HCT116 (cell line): ENCODE data around the gene PRKG1. TPM values are rescaled to one million over a fixed set of nuclear protein-coding genes. Genes with fewer than 3 reads are reported as not detected.

Experiments
- ATAC-seq: fragments of 200-7000 bp; cut with Tn5 transposase; 2 replicates; pipeline ENCODE4 v1.9.1; 2020; ENCODE audit warnings: mild to moderate bottlenecking, moderate library complexity
- BruUV-seq: library from RNA; stranded (reverse); fragments of 400-500 nt; replicated peaks from 2 replicates; lab custom pipeline; 2021; lab: Mats Ljungman, UMichigan
- CTCF ChIA-PET: fragments of 300-600 bp; sonication (Branson Sonifier 250); formaldehyde crosslinking; loops from one replicate; lab custom pipeline; 2021; ENCODE audit warnings: antibody characterized with exemption; lab: Charles Lee
- POLR2A ChIA-PET: fragments of 300-600, 350-600 bp; sonication (Branson Sonifier 250); formaldehyde crosslinking; loops from one replicate; lab custom pipeline; 2021; ENCODE audit warnings: antibody characterized with exemption; lab: Charles Lee
- RAD21 ChIA-PET, 2 experiments: fragments of 300-600 bp; sonication (Branson Sonifier 250); formaldehyde crosslinking; loops; one replicate each; lab custom pipeline; 2023; ENCODE audit warnings: low total read pairs in 2 of 2; ENCODE audit not compliant: uncharacterized antibody in 2 of 2, unreplicated experiment in 2 of 2, low non-redundant PET in 1 of 2; lab: Charles Lee
- DNase-seq: peaks from one replicate; pipeline ENCODE4 v3.0.0-alpha.2; 2010; ENCODE audit warnings: low read depth, low spot score
- H2AFZ ChIP-seq: fragments of 200-600 bp; shearing (Covaris generic), sonication (generic); 2 replicates; pipeline ENCODE4 v1.6.1; 2017; ENCODE audit warnings: low read depth, mixed run types, mixed read lengths, antibody characterized with exemption, low read length; ENCODE audit not compliant: poor library complexity, severe bottlenecking
- H3K27ac ChIP-seq: 2 replicates; pipeline ENCODE4 v1.5.1; 2012; ENCODE audit warnings: low read depth, low read length
- H3K27me3 ChIP-seq: fragments of 200-600 bp; sonication (generic); 2 replicates; pipeline ENCODE4 v1.6.1; 2016; ENCODE audit warnings: mixed run types, low read length, mixed read lengths; ENCODE audit not compliant: insufficient read depth
- H3K36me3 ChIP-seq, 2 experiments: fragments of 200-500 bp in 1 of 2; fragments of 200-600 bp in 1 of 2; sonication (Bioruptor generic) in 1 of 2; sonication (generic) in 1 of 2; 2 replicates each; pipeline versions ENCODE4 v1.5.1 to v1.6.1; 2014 to 2016; ENCODE audit warnings: low read length in 2 of 2, inconsistent platforms in 1 of 2, mixed read lengths in 1 of 2, mixed run types in 1 of 2; ENCODE audit not compliant: insufficient read depth in 2 of 2, control insufficient read depth in 1 of 2
- H3K4me1 ChIP-seq, 2 experiments: fragments of 200-600 bp in 1 of 2; sonication (generic) in 1 of 2; 2 replicates each; pipeline versions ENCODE4 v1.5.1 to v1.6.1; 2012 to 2017; ENCODE audit warnings: low read length in 2 of 2, inconsistent platforms in 1 of 2, mild to moderate bottlenecking in 1 of 2, mixed read lengths in 1 of 2, mixed run types in 1 of 2, moderate library complexity in 1 of 2; ENCODE audit not compliant: insufficient read depth in 2 of 2, control insufficient read depth in 1 of 2
- H3K4me2 ChIP-seq: fragments of 200-600 bp; sonication (generic); 2 replicates; pipeline ENCODE4 v1.6.1; 2017; ENCODE audit warnings: mixed run types, low read length, mixed read lengths
- H3K4me3 ChIP-seq, 2 experiments: fragments of 200-600 bp in 1 of 2; sonication (generic) in 1 of 2; replicated peaks in 1 of 2; 2 replicates each; pipeline ENCODE4 v1.5.1; 2011 to 2016; ENCODE audit warnings: low read length in 2 of 2, control low read depth in 1 of 2, low read depth in 1 of 2, mild to moderate bottlenecking in 1 of 2, mixed read lengths in 1 of 2, mixed run types in 1 of 2
- H3K79me2 ChIP-seq: fragments of 200-600 bp; sonication (generic); 2 replicates; pipeline ENCODE4 v1.6.1; 2017; ENCODE audit warnings: mild to moderate bottlenecking, mixed run types, low read length, moderate library complexity, mixed read lengths; ENCODE audit not compliant: insufficient read depth
- H3K9ac ChIP-seq: fragments of 200-600 bp; sonication (generic); 2 replicates; pipeline ENCODE4 v1.6.1; 2016; ENCODE audit warnings: low read length, mixed read lengths
- H3K9me2 ChIP-seq: fragments of 200-600 bp; sonication (generic), shearing (Covaris generic); 2 replicates; pipeline ENCODE4 v1.6.1; 2017; ENCODE audit warnings: mixed run types, mild to moderate bottlenecking, moderate library complexity; ENCODE audit not compliant: insufficient read depth
- H3K9me3 ChIP-seq, 2 experiments: fragments of 200-500 bp in 1 of 2; fragments of 200-600 bp in 1 of 2; sonication (Bioruptor generic) in 1 of 2; sonication (generic) in 1 of 2; 2 replicates each; pipeline ENCODE4 v1.6.1; 2014 to 2017; ENCODE audit warnings: low read length in 2 of 2, mixed read lengths in 2 of 2, inconsistent platforms in 1 of 2, low read depth in 1 of 2, mild to moderate bottlenecking in 1 of 2, mixed run types in 1 of 2, moderate library complexity in 1 of 2; ENCODE audit not compliant: control insufficient read depth in 1 of 2, insufficient read depth in 1 of 2
- H4K20me1 ChIP-seq: fragments of 200-600 bp; sonication (generic), shearing (Covaris generic); 2 replicates; pipeline ENCODE4 v1.6.1; 2017; ENCODE audit warnings: mixed run types, mild to moderate bottlenecking, moderate library complexity; ENCODE audit not compliant: insufficient read depth
- CBX3 ChIP-seq: IDR thresholded peaks from 2 replicates; pipeline ENCODE4 v1.6.1; 2012; ENCODE audit warnings: low read depth
- CEBPB ChIP-seq: IDR thresholded peaks from 2 replicates; pipeline ENCODE4 v1.6.1; 2012; ENCODE audit warnings: low read depth
- EGR1 ChIP-seq: IDR thresholded peaks from 2 replicates; pipeline ENCODE4 v1.6.1; 2012; ENCODE audit warnings: low read depth
- ELF1 ChIP-seq: IDR thresholded peaks from 2 replicates; pipeline ENCODE4 v1.6.1; 2012; ENCODE audit warnings: low read depth, borderline replicate concordance
- EZH2phosphoT487 ChIP-seq: fragments of 200-600 bp; IDR thresholded peaks from 2 replicates; pipeline ENCODE4 v1.6.1; 2018; ENCODE audit warnings: antibody characterized with exemption, borderline replicate concordance
- POLR2A ChIP-seq: IDR thresholded peaks from 2 replicates; pipeline ENCODE4 v1.7.0; 2011; ENCODE audit warnings: borderline replicate concordance; ENCODE audit not compliant: insufficient read depth, insufficient read length; ENCODE audit errors: extremely low read depth
- POLR2AphosphoS5 ChIP-seq: IDR thresholded peaks from 2 replicates; pipeline ENCODE4 v1.6.1; 2011; ENCODE audit warnings: mild to moderate bottlenecking, low read depth, low read length, moderate library complexity
- RAD21 ChIP-seq: IDR thresholded peaks from 2 replicates; pipeline ENCODE4 v1.6.1; 2012; ENCODE audit warnings: low read depth, mild to moderate bottlenecking
- SIN3A ChIP-seq: IDR thresholded peaks from 2 replicates; pipeline ENCODE4 v1.6.1; 2012; ENCODE audit warnings: low read depth
- SP1 ChIP-seq: IDR thresholded peaks from 2 replicates; pipeline ENCODE4 v1.6.1; 2012; ENCODE audit warnings: low read depth
- SRF ChIP-seq: IDR thresholded peaks from 2 replicates; pipeline ENCODE4 v1.6.1; 2012; ENCODE audit warnings: low read depth
- TCF7L2 ChIP-seq: IDR thresholded peaks from 2 replicates; pipeline ENCODE4 v1.7.0; 2011; ENCODE audit warnings: borderline replicate concordance, inconsistent platforms; ENCODE audit not compliant: insufficient read depth, insufficient read length; ENCODE audit errors: extremely low read depth
- intact Hi-C: fragments of 100-400 bp; cut with micrococcal nuclease; formaldehyde crosslinking; loops from 2 replicates; pipeline ENCODE4 v1.10.0; 2022
- total RNA-seq: library from RNA; stranded (reverse); gene quantifications from one replicate; pipeline ENCODE4 v1.2.1, GENCODE V29; 2021; ENCODE audit not compliant: unreplicated experiment
- TF ChIP-seq, protein P1 (sequence below): IDR thresholded peaks from 2 replicates; pipeline ENCODE4 v1.6.1; 2012
- TF ChIP-seq, protein P2 (sequence below): IDR thresholded peaks from 2 replicates; pipeline ENCODE4 v1.6.1; 2012
- TF ChIP-seq, protein P3 (sequence below): IDR thresholded peaks from 2 replicates; pipeline ENCODE4 v1.6.1; 2012; ENCODE audit warnings: low read depth
- TF ChIP-seq, protein P4 (sequence below), 3 experiments: fragments of 200-600 bp in 1 of 3; sonication (generic) in 1 of 3; IDR thresholded peaks in 2 of 3; conservative IDR thresholded peaks in 1 of 3; 2 replicates each; pipeline ENCODE4 v1.5.1; 2012 to 2017; ENCODE audit warnings: low read depth in 2 of 3, low read length in 2 of 3, antibody characterized with exemption in 1 of 3, borderline replicate concordance in 1 of 3, control low read depth in 1 of 3, mild to moderate bottlenecking in 1 of 3, mixed read lengths in 1 of 3, mixed run types in 1 of 3, moderate library complexity in 1 of 3; ENCODE audit not compliant: insufficient read depth in 1 of 3

The PRKG1 gene
- total RNA-seq, 1 experiment from 2014 or later: 1.4 TPM

DNA sequence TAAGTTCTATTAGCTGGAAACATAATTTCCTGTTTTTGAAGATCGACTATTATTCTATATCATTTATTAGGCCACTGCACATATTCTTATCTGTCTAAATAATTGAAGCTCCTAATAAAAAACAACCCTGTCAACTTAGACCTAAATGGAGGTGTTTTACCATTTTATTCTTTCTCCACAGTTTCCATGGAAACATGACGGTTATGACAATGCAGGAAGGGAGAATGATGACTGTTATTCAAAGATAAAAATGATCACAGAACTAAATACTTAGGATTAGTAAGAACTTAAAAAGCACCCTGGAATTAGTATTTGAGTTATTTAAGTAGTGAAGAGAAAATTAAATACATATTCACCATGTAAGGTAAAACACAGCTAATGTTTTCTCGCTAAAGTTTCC, 1119.9 kb downstream of the PRKG1 start:
- no peak overlapping the region for H3K4me2 ChIP-seq
- no peak overlapping the region for H3K27ac ChIP-seq
- H3K4me3 ChIP-seq: no peak overlapping the region
- BruUV-seq: no TSS peak
- intact Hi-C loops: no loop called here
- H3K4me1 ChIP-seq: no peaks in the 10 kb centered on the region
- CTCF ChIA-PET: no interaction called here
- POLR2A ChIA-PET: no interaction called here
- ATAC-seq (no peak), DNase-seq (no peak)
- no peaks in the 10 kb centered on the region for H4K20me1 ChIP-seq
- H3K36me3 ChIP-seq: no peaks in the 10 kb centered on the region
- no peaks in the 10 kb centered on the region for H3K27me3 ChIP-seq
- no peak overlapping the region for H3K9ac ChIP-seq
- RAD21 ChIA-PET: no interaction called here
- no peaks in the 10 kb centered on the region for H3K79me2 ChIP-seq
- H3K9me2 ChIP-seq: no peaks in the 10 kb centered on the region
- no peak for TF ChIP-seq CBX3
- no peak for TF ChIP-seq SRF
- no peak for TF ChIP-seq TCF7L2
- TF ChIP-seq POLR2AphosphoS5: no peak
- TF ChIP-seq, protein P1, sequence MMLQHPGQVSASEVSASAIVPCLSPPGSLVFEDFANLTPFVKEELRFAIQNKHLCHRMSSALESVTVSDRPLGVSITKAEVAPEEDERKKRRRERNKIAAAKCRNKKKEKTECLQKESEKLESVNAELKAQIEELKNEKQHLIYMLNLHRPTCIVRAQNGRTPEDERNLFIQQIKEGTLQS: no peak
- TF ChIP-seq POLR2A: no peak
- no peak for TF ChIP-seq SP1
- no peak for TF ChIP-seq SIN3A
- TF ChIP-seq, protein P2, sequence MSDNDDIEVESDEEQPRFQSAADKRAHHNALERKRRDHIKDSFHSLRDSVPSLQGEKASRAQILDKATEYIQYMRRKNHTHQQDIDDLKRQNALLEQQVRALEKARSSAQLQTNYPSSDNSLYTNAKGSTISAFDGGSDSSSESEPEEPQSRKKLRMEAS: no peak
- TF ChIP-seq ELF1: no peak
- TF ChIP-seq CEBPB: no peak
- TF ChIP-seq RAD21: no peak
- H2AFZ ChIP-seq: no peak overlapping the region
- H3K9me3 ChIP-seq: no peaks in the 10 kb centered on the region

DNA sequence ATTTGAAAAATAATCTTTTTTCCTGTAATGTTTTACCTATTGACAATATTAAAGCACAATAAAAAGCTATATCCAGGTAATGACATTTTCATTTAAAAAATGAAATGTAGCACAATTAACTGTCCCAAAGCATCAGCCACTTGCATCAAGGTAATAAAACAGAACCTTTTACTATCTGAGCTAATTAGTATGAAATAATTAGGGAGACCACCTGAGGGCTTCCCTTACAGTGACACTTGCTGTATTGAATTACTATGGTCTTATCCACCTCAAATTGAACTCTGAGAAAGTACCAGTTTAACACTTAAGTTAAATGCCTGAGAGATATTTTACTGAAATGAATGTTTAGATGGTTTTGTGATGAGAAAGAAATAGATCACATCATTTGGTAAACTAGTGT, 1120.4 kb downstream of the PRKG1 start:
- Histone ChIP-seq H2AFZ (no peak overlapping the region), H3K9ac (no peak overlapping the region), H3K27me3 (no peaks in the 10 kb centered on the region), H4K20me1 (no peaks in the 10 kb centered on the region), H3K9me2 (no peaks in the 10 kb centered on the region), H3K4me1 (no peaks in the 10 kb centered on the region), H3K4me2 (no peak overlapping the region), H3K27ac (no peak overlapping the region), H3K79me2 (no peaks in the 10 kb centered on the region), H3K36me3 (no peaks in the 10 kb centered on the region), H3K9me3 (no peaks in the 10 kb centered on the region), H3K4me3 (no peak overlapping the region)
- DNase-seq (no peak), ATAC-seq (no peak)
- POLR2A ChIA-PET: no interaction called here
- no TSS peak for BruUV-seq
- RAD21 ChIA-PET: no interaction called here
- TF ChIP-seq, protein P1: no peak
- TF ChIP-seq EZH2phosphoT487: no peak
- no peak for TF ChIP-seq EGR1
- TF ChIP-seq, protein P3, sequence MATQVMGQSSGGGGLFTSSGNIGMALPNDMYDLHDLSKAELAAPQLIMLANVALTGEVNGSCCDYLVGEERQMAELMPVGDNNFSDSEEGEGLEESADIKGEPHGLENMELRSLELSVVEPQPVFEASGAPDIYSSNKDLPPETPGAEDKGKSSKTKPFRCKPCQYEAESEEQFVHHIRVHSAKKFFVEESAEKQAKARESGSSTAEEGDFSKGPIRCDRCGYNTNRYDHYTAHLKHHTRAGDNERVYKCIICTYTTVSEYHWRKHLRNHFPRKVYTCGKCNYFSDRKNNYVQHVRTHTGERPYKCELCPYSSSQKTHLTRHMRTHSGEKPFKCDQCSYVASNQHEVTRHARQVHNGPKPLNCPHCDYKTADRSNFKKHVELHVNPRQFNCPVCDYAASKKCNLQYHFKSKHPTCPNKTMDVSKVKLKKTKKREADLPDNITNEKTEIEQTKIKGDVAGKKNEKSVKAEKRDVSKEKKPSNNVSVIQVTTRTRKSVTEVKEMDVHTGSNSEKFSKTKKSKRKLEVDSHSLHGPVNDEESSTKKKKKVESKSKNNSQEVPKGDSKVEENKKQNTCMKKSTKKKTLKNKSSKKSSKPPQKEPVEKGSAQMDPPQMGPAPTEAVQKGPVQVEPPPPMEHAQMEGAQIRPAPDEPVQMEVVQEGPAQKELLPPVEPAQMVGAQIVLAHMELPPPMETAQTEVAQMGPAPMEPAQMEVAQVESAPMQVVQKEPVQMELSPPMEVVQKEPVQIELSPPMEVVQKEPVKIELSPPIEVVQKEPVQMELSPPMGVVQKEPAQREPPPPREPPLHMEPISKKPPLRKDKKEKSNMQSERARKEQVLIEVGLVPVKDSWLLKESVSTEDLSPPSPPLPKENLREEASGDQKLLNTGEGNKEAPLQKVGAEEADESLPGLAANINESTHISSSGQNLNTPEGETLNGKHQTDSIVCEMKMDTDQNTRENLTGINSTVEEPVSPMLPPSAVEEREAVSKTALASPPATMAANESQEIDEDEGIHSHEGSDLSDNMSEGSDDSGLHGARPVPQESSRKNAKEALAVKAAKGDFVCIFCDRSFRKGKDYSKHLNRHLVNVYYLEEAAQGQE: no peak
- TF ChIP-seq CBX3: no peak
- TF ChIP-seq CEBPB: no peak
- TF ChIP-seq, protein P4, sequence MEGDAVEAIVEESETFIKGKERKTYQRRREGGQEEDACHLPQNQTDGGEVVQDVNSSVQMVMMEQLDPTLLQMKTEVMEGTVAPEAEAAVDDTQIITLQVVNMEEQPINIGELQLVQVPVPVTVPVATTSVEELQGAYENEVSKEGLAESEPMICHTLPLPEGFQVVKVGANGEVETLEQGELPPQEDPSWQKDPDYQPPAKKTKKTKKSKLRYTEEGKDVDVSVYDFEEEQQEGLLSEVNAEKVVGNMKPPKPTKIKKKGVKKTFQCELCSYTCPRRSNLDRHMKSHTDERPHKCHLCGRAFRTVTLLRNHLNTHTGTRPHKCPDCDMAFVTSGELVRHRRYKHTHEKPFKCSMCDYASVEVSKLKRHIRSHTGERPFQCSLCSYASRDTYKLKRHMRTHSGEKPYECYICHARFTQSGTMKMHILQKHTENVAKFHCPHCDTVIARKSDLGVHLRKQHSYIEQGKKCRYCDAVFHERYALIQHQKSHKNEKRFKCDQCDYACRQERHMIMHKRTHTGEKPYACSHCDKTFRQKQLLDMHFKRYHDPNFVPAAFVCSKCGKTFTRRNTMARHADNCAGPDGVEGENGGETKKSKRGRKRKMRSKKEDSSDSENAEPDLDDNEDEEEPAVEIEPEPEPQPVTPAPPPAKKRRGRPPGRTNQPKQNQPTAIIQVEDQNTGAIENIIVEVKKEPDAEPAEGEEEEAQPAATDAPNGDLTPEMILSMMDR (IDR thresholded peaks at IDR 0.05 in 2 of 3, conservative IDR thresholded peaks at IDR 0.05 in 1 of 3; ENCODE audit: borderline replicate concordance in 1 of 3, insufficient read depth in 1 of 3, low read depth in 2 of 3, low read length in 2 of 3): no peak
- no peak for TF ChIP-seq TCF7L2
- intact Hi-C loops: no loop called here
- CTCF ChIA-PET: no interaction called here
